Glutamatergic neuron (in vitro differentiated cells): Measurements from ENCODE around the gene TFAP2B. TPM values are rescaled to one million over a fixed set of nuclear protein-coding genes. Genes with fewer than 3 reads are reported as not detected.

Source experiments
- DNase-seq: peaks from one replicate; pipeline ENCODE4 v3.0.0; 2022
- H3K27ac Mint-ChIP-seq: one replicate; pipeline ENCODE4 v1.8.0; 2020; ENCODE audit warnings: mild to moderate bottlenecking, mixed read lengths, inconsistent platforms; ENCODE audit not compliant: unreplicated experiment
- H3K27me3 Mint-ChIP-seq: one replicate; pipeline ENCODE4 v1.8.0; 2020; ENCODE audit warnings: mild to moderate bottlenecking, moderate library complexity, mixed read lengths, inconsistent platforms; ENCODE audit not compliant: unreplicated experiment
- H3K36me3 Mint-ChIP-seq: one replicate; pipeline ENCODE4 v1.8.0; 2020; ENCODE audit warnings: mild to moderate bottlenecking, mixed read lengths, inconsistent platforms; ENCODE audit not compliant: unreplicated experiment
- H3K4me1 Mint-ChIP-seq: one replicate; pipeline ENCODE4 v1.8.0; 2020; ENCODE audit warnings: mild to moderate bottlenecking, low read depth, mixed read lengths, inconsistent platforms; ENCODE audit not compliant: unreplicated experiment
- H3K4me3 Mint-ChIP-seq: one replicate; pipeline ENCODE4 v1.8.0; 2020; ENCODE audit warnings: mild to moderate bottlenecking, mixed read lengths, inconsistent platforms; ENCODE audit not compliant: unreplicated experiment
- H3K9me3 Mint-ChIP-seq: one replicate; pipeline ENCODE4 v1.8.0; 2020; ENCODE audit warnings: mild to moderate bottlenecking, moderate library complexity, mixed read lengths, inconsistent platforms; ENCODE audit not compliant: unreplicated experiment
- CTCF ChIP-seq: fragments of 200-600 bp; sonication (generic); IDR thresholded peaks from one replicate; pipeline ENCODE4 v1.5.0; 2021; ENCODE audit not compliant: partially characterized antibody, unreplicated experiment
- total RNA-seq: library from RNA; stranded (reverse); fragmentation: NEBNext Ultra II Directional; extraction: Animal tissue kit (Norgen Biotek cat#: 25700); gene quantifications from one replicate; pipeline ENCODE4 v1.2.1, GENCODE V29; 2021; ENCODE audit not compliant: unreplicated experiment

The TFAP2B gene
- total RNA-seq, 1 donor from 2014 or later = not detected

GRCh38 chr6:50850223-50851048 is 31.8 kb downstream of the TFAP2B start:
- H3K4me1 Mint-ChIP-seq = peaks cover 1% of the 10 kb centered on the region

GRCh38 chr6:50851049-50851845 is 32.6 kb downstream of the TFAP2B start:
- H3K4me1 Mint-ChIP-seq = no peaks in the 10 kb centered on the region

More at GRCh38 chr6:50850223-50851048, 31.8 kb downstream of the TFAP2B start:
- no peaks in the 10 kb centered on the region for H3K36me3 Mint-ChIP-seq
- peaks cover 2% of the 10 kb centered on the region for H3K9me3 Mint-ChIP-seq
- DNase-seq = peak; percentile 38
- peak overlapping the region; percentile 85 for H3K4me3 Mint-ChIP-seq
- H3K27me3 Mint-ChIP-seq = peaks cover 23% of the 10 kb centered on the region
- H3K27ac Mint-ChIP-seq = peak overlapping the region; percentile 64
- no peak for TF ChIP-seq CTCF

GRCh38 chr6:50853939-50854338 is 35.3 kb downstream of the TFAP2B start:
- H3K27ac Mint-ChIP-seq = no peak overlapping the region
- peaks cover 1% of the 10 kb centered on the region for H3K9me3 Mint-ChIP-seq
- H3K4me3 Mint-ChIP-seq = no peak overlapping the region
- H3K4me1 Mint-ChIP-seq = no peaks in the 10 kb centered on the region
- H3K27me3 Mint-ChIP-seq = peaks cover 5% of the 10 kb centered on the region
- H3K36me3 Mint-ChIP-seq = no peaks in the 10 kb centered on the region
- DNase-seq = no peak
- no peak for TF ChIP-seq CTCF

More at GRCh38 chr6:50851049-50851845, 32.6 kb downstream of the TFAP2B start:
- peaks cover 17% of the 10 kb centered on the region for H3K27me3 Mint-ChIP-seq
- peak overlapping the region; percentile 73 for H3K4me3 Mint-ChIP-seq
- no peaks in the 10 kb centered on the region for H3K9me3 Mint-ChIP-seq
- no peak for DNase-seq
- no peak overlapping the region for H3K27ac Mint-ChIP-seq
- TF ChIP-seq CTCF = no peak
- no peaks in the 10 kb centered on the region for H3K36me3 Mint-ChIP-seq

- Mint-ChIP-seq H3K9me3 (peaks cover 4% of the 10 kb centered on the region), H3K27ac (no peak overlapping the region), H3K4me3 (no peak overlapping the region), H3K27me3 (peaks cover 2% of the 10 kb centered on the region), H3K36me3 (no peaks in the 10 kb centered on the region), H3K4me1 (no peaks in the 10 kb centered on the region)
- TF ChIP-seq CTCF = no peak
- DNase-seq = no peak
These were observed 43.0 kb downstream of the TFAP2B start for GRCh38 chr6:50861692-50862091.

- no peak for TF ChIP-seq CTCF
- Mint-ChIP-seq H3K36me3 (no peaks in the 10 kb centered on the region), H3K4me1 (no peaks in the 10 kb centered on the region), H3K9me3 (peaks cover 4% of the 10 kb centered on the region), H3K4me3 (no peak overlapping the region), H3K27ac (no peak overlapping the region), H3K27me3 (peaks cover 2% of the 10 kb centered on the region)
- no peak for DNase-seq
These were observed 43.5 kb downstream of the TFAP2B start for GRCh38 chr6:50862176-50862575.
